HTR-8/SVneo (cell line): ENCODE results near the gene ABO.
"Not testable (repeated sequence)": the region's sequence is repeated elsewhere in the genome, so short reads cannot be mapped to it uniquely, and the experiment has no call there.

Experiments
- DNase-seq: peaks from one replicate; pipeline ENCODE4 v3.0.0; 2011; ENCODE audit warnings: low spot score, mixed read lengths; ENCODE audit not compliant: insufficient read length
- FAIRE-seq: peaks from 2 replicates; lab custom pipeline; 2011; peaks lifted over from hg19 to GRCh38; lab: Jason Lieb, UNC

ABO gene

DNA sequence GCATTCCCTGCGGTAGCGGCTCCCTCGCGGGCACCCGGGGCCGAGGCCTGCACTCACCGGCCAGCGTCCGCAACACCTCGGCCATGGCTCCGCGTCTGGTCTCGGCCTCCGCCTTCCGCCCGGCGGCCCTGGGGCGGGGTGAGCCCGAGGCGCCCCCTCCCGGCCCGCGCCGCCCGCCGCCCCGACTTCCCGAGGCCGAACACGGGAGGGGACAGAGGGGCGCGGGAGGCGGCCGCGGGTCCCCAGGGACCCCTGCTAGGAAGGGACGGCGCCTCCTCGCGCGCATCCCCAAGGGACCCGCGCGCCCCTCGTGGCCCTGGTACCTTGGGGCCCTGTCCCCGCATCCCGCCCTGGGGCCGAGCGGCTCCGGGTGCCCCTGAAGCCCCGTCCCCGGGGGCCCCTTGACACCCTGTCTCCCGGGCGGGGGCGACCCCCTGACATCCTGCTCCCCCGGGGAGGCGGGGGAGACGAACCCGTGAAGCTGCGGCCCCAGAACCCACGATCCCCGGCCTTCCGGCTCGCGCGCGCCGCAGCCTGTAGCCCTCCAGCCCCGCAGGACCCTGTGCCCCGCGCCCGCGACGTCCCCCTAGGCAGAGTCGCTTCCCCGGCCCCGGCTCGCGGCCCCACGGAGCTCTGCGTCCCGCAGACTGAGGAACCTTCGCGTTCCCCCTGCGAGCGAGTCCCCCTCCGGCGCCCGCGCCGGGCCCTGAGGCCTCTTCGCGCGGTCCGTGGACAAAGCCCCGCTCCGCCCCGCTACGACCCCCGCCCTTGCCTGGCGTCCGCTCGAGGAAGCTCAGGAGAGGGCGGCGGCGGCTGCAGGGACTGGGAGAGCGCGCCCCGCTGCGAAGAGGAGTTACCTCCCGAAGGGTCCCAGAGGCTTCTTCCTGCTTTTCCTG, at the start of gene ABO:
ABO (minus strand) TSS at position 97 of the 896 bp plus-strand sequence.
- FAIRE-seq = no peak

DNA sequence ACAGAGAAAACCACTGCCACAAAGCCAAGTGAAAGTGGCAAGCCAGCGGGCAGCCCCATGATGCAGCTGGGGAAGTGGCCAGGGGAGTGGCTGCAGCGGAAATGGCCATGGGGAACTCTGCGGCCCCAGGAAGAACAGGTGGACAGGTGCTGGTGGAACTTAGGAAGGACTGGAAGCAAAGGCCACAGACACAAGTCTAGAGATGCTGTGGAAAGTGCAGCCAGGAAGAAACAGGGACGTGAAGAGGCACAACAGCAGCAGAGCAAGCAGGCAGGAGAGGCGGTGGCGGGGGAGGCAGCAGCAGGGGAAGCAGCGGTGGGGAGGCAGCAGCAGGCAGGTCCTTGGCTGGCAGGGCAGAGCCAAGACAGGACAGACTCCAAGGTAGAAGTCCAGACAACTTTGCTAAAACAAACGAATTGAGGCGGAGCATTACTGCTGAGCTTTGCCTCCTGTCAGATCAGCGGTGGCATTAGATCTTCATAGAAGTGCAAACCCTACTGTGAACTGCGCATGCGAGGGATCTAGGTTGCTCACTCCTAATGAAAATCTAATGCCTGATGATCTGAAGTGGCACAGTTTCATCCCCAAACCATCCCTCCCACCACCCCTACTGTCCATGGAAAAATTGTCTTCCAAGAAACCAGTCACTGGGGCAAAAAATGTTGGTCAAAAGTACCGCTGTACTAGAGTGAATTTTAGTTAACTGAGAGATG, 49.1 kb upstream of the ABO start:
- no peak for DNase-seq
- FAIRE-seq = no peak

More for the DNA sequence above, at the start of gene ABO:
- DNase-seq = no peak

DNA sequence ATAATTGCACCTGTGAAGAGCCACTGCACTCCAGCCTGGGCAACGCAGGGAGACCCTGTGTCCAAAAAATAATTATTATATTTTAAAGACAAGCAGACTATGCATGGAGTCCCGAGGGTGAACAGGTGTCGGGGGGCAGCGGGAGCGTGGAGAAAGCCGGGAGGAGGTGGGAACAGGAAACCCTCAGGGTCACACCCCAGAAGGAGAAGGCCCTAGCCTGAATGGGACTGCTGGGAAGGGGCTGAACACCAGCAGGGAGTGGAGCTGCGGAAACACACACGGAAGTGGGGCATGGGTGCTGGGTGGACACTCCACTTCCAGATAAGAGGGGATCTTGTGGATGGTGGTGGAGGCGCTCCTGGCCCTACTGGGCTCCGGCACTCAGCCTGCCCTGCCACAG, 48.2 kb upstream of the ABO start:
- DNase-seq = no peak
- no peak for FAIRE-seq

DNA sequence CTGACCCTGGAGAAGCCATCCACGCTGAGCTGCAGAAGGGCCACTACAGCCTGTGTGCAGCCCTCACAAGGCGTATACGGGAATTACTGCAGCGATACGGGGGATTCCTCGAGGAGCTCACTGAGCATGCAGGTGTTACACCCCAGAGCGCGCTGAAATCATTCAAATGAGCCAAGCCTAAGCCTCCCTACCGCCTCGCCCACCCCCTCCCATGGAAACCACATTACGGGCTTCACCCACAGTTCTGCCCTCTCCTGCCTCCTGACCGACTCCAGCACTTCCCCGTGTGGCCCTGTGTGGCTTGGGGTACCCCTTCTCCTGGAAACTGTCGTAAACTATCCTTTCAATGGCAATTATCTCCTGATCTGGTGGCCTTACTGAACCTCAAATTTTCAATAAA, 47.7 kb upstream of the ABO start:
- DNase-seq = no peak
- FAIRE-seq = no peak

DNA sequence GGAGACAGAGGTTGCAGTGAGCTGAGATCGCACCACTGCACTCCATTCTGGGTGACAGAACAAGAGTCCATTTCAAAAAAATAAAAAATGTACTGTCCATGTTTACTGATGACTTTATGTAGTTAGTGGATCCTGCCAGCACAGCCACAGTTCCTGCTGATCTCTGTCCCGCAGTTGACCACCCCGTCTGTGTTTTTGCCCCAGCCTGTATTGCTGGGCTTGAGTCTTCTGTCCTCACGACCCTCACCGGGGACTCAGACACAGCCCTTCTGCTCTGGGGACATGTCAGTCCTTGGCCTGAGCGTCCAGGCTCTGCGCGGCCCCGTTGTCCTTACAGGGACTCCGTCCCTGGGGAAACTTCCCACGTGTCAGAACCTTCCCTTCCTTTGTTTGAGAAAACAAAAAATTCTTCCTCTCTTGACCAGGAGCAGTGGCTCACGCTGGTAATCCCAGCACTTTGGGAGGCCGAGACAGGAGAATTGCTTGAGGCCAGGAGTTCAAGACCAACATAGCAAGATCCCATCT, 46.5 kb upstream of the ABO start:
- DNase-seq = no peak
- FAIRE-seq = no peak

DNA sequence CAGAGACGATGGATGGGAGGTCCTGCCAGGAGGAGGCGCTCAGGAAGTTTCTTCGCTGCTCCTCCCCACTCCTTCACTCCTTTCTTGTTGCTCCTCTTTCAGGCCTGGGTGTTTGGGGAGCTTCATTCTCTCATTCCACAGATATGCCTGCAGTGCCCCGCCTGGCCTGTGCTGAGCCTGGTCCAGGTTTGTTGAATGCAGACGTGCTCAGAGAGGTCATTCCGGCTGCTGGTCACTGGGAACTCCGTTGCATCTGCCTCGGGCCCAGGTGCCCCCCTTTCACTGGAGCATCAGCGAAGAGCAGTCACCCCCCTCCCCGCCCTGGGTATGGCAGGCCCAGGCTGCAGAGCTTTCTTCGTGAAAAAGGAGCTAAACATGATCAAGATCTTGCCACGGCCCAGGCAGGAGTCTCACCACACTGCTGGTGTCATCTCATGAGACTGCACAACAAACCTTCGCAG, 45.5 kb upstream of the ABO start:
- no peak for FAIRE-seq
- DNase-seq = no peak

DNA sequence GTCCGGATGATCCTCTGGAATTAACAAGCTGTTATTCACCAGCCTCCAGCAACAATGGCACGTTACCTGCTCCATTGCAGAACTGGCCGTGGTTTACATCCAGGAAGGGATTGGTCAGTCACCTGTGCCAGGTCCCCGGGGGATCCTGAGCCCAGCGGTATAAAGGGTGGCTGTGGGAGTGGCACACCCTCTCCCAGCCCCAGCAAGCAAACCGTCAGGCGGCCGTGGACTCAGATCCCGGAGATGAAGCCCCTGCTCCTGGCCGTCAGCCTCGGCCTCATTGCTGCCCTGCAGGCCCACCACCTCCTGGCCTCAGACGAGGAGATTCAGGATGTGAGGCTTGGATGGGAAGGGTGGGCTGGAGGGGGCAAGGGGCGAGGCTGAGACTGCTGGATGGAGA, 42.5 kb upstream of the ABO start:
- not testable (repeated sequence) for FAIRE-seq, DNase-seq

DNA sequence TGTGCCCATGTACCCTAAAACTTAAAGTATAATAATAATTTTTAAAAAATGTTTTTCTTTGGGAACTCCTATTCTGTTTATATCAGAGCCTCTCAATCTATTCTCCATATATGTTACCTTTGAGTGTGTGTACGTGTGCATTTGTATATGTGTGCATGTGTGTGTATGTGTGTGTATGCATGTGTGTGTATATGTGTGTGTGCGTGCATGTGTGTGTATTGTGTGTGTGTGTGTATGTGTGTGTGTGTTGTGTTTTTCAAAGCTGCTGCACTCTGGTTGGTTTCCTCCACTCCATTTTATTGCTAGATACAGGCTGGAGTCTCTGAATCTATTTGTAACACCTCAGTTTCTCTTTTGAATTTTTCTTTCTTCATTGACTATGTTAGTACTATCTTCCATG, 41.0 kb upstream of the ABO start:
- DNase-seq = no peak
- FAIRE-seq = no peak

DNA sequence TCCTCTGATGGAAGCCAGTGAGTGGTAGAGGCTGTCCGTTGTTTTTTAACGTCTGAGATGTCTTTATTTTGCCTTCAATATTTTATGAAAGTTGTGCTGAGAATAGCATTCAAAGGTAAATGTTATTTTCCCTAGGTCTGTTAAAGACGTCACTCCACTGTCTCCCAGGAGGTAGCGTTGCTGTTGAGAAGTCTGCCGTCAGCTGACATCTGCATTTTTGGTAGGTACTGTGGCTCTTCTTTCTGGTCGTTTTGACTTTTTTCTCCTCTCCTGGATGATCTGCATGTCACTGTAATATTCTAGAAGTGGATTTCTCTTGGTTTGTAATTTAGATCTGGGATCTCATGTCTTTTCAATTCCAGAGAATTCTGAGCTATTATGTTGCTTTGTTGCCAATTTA, 34.6 kb upstream of the ABO start:
- FAIRE-seq = no peak
- no peak for DNase-seq

DNA sequence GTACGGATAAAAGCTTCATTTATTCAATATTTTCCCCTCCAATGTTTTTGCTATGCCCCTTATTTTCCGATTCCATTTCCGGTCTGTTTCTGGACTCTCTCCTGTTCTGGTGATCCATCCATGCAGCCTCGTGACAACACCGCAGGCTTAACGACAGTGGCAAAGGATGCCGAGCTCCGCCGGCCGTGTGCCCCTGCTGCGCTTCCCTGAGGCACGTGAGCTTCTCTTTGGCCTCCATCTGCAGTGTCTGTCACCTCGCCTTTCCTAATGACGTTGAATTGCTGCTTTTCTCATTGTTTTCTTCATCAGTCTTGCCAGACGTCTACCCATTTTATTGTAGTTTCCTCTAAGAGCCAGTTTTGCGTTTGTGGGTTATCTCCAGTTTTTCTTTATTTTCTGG, 32.3 kb upstream of the ABO start:
- no peak for DNase-seq
- FAIRE-seq = no peak

DNA sequence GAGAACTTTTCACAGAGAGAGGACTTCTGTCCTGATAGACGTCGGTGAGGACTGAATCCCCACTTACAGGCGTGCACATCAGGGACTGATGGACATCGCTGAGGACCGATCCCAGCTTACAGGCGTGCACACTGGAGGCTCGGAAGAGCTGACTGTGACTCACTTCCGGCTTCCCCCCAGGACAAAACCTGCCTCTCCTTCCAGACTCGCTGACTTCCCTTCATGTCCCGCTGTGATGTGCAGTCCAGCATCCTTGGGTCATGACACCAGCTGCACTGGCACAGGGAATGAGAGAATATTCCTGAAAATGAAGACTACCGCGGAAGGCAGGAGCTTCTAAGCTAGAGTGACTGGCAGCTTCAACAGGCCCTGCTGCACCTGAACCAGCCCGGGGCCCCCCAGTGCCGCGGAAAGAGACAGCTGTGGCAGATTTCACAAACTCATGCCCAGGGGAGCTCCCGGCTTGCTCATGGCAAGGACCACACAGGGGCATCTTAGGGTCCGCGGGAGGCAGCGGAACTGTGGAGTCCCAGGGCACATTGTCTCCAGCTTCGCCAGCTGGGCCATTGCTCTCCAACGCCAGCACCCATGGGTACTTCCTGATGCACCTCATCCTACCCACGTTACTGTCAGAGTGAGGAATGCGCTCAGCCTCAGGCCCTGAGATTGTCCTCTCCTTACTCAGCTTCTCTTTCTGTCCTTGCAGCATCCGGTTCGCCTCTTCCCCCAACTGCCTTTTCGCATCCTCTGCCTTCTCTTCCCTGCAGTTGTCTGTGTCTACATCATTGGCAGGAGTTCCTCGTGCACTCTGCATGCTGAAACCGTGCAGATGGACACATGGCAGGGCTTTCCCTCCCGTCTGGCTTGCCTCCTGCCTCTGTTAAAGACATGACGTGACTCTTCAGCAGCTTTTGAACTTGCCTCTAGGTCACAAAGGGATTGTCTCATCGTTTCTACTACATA, 31.5 kb upstream of the ABO start:
- no peak for FAIRE-seq
- DNase-seq = peak; percentile 20

DNA sequence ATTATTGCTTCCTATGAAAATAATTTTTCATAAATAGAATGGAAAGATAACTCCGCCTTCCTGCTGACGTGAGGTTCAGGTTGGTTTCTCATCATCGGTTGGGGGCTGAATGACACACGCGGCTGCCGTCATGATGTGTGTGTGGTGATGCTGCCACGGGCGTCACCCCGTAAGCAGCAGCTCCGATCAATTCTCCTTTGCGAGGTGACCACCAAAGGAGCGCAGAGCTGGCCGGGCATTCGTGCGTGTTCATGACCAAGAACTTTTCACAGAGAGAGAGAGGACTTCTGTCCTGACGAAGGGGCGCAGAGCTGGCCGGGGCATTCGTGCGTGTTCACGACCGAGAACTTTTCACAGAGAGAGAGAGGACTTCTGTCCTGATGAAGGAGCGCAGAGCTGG, 30.7 kb upstream of the ABO start:
- DNase-seq = no peak
- no peak for FAIRE-seq

DNA sequence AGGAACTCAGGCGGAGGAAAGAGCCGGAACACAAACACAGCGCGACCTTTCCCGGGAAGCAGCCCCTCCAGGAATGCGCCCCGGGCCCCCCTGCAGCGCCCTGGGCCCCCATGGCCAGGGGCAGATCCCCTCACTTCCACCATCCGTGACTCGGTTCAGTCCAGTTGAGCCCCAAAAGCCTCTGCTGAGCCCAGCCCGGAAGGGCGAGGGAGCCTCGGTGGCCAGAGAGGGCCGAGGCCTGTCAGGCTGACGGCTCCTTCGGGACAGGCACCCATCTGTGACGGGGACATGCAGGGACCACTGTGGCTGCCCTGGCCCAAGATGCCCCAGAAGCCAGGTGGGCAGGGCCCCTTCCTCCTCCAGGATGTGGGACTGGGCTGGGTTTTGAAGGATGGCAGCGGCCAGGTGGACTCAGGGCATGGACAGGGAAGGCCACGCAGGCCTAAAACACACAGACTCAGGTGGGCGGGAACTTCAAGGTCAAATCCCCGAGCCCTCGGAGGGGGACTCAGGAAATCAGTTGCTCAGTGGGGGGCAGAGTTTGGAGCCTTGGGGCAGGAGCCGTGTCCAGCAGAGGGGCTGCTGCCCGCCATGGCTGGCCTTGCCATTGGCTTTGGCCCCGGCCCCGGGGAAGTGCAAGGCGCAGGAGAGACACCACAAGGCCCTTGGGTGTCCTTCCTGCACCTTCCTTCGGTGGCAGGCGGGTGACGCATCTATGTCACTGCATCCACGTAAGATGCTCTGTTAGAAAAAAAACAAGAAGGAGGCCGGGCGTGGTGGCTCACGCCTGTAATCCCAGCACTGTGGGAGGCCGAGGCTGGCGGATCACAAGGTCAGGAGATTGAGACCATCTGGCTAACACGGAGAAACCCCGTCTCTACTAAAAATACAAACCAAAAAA, 29.7 kb upstream of the ABO start:
- no peak for DNase-seq
- no peak for FAIRE-seq

DNA sequence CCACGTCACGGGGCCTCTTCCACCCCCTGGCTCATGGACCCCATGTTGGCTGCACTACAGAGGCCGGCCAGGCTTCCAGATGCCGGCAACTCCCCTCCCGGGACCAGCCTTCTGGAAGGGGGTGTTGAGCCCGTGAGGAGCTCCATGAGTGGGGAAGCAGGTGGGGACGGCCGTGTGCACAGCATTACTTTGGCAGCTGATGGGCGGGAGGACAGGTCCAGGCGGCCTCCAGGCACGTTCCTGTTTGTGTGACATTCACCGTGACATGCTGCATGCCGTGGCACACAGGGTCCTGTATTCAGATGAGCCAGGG, 29.1 kb upstream of the ABO start:
- FAIRE-seq = no peak

DNA sequence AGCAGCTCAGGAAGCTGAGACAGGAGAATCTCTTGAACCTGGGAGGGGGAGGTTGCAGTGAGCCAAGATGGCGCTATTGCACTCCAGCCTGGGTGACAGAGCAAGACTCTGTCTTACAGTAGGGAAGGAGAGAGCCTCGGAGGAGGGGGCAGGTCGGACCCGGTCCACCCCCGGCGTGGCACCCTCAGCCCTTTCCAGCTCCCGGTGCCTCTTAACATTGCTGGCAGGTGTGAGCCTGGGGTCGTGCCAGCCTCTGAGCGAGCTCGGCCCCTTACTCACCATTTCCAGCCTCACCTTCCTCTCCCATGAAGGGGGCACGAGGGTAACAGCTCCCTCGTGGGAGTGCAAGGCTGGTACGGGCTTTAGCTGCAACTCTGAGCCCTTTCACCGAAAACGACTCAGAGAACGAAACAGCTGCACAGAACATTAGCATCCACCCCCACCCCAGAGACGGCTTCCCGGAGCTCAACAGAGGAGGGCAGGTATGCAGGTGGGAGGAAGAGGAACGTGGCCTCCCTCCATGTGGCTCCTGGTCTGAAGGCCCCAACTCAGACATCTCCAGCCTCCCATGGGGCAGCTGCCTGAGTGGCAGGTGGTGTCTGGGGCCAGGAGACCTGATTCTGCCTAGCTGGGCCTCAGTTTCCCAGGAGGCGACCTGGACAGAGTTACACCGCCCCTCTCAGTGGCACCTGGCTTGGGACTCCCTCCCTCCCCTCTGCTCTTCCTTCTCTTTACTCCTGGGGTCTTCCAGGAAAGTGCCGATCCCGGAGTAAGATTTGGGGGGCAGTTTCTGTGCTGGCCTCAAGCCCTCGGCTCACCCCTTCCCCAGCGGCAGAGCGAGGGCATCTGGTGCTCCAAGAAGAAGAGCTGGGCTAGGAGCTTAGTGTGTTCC, 28.5 kb upstream of the ABO start:
- DNase-seq = no peak
- no peak for FAIRE-seq

More for the DNA sequence above, 29.1 kb upstream of the ABO start:
- no peak for DNase-seq

DNA sequence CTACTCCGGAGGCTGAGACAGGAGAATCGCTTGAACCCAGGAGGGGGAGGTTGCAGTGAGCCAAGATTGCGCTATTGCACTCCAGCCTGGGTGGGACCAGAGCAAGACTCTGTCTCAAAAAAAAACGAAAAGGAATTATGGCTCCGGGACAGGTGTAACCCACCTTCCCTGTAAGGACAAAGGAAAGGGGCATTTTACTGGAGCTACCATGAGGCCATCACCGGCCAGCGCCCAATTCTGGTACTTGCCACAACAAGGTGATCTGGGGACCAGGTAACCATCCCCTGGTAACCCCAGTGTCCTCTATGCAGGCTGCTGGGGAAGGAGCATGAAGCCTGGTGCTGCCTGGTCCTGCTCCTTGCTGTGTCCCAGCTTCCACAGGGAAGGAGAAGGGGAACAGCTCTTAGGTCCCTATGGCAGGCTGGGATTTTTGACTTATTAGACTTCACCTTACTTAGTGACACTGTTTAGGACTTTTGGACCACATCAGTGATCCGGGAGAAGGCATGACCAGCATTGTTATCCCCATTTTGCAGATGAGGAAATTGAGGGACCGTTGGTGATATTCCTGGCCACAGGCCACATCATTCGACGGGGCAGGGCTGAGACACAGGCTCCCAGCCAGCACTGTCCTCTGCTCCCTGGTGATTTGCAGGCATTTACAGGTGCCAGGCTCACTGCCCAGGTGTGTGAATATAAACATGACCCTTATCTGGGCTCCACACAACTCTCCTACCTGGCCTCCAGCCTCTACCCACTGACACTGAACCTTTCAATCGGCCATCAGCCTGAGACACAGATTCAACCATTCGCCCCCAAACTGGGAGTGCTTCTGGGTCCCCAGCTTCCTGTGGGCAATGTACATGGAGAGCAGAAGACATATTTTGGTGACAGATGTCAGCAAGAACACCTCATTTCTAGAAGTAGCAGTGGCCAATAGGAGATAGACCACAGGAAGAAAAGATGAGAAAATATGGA, 26.5 kb upstream of the ABO start:
- no peak for FAIRE-seq
- DNase-seq = no peak

DNA sequence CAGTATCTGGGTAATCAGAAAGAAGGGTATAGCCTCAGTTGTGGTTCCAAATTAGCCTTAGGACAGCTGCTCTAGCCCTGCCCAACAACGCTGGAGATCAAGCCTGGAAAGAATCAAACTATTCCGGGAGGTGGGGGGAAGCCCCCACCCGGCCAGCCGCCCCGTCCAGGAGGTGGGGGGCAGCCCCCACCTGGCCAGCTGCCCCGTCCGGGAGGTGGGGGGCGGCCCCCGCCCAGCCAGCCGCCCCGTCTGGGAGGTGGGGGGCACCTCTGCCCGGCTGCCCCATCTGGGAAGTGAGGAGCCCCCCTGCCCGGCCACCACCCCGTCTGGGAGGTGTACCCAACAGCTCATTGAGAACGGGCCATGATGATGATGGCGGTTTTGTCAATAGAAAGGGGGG, 25.0 kb upstream of the ABO start:
- DNase-seq, FAIRE-seq: not testable (repeated sequence)
